Epidermal melanocyte (primary cell): ENCODE results near the gene FUBP1.
"Not testable (repeated sequence)": the region's sequence is repeated elsewhere in the genome, so short reads cannot be mapped to it uniquely, and the experiment has no call there.

Experiments
- DNase-seq: peaks from one replicate; pipeline ENCODE4 v3.0.0; 2011; ENCODE audit warnings: low spot score; ENCODE audit not compliant: insufficient read length

FUBP1 gene

GRCh38 chr1:77948841-77949424 lies 29.9 kb downstream of the FUBP1 start:
- DNase-seq = no peak

- DNase-seq = no peak
Observed at GRCh38 chr1:77945345-77945744, 33.5 kb downstream of the FUBP1 start.

DNA sequence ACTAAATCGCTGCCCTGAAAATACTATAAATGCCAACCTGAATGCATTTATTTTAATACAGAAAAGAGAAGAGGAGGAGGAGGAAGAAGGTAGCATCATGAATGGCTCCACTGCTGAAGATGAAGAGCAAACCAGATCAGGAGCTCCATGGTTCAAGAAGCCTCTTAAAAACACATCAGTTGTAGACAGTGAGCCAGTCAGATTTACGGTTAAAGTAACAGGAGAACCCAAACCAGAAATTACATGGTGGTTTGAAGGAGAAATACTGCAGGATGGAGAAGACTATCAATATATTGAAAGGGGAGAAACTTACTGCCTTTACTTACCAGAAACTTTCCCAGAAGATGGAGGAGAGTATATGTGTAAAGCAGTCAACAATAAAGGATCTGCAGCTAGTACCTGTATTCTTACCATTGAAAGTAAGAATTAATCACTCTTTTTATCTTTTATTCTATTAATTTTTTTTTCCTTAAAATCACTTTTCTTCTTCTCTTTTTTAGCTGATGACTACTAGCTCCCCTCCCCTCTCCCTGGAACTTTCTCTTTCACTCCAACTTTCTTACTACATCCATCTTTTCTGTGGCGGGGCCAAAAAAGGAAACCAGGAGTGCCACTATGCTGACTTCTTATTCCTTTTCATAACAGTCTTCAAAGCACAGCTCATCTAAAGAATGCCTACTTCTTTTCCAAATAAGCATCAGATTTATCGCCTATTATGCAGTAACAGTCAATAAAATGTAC lies 36.3 kb downstream of the FUBP1 start:
- no peak for DNase-seq

DNA sequence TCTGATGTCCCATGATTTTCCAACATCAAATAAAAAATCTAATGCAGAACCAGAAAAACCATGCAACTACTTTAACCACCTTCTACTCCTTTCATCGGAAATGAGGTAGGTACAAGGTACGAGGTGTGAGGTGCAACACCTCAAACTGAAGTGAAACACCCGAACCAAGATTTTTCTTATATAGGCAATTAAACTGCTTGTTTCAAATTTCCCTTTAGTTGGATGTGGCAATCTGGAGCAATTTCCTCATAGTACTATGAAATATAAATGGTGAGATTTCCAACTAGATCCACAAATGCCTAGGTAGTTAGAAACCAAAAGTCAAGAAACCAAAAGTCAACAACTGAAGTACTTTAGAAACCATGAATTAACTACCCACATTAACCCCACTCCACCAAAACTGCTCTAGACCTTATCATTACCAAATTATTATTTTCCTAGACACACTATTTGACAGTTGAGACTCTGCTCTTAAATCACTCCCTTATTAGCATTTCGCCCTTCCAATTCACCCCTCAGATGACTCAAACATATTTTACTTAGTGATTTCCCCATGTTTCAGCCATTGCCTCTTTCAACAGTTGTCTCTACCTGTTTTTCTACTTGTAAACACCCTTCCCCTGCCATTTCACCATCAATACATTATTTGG lies 37.8 kb downstream of the FUBP1 start:
- DNase-seq = no peak

DNA sequence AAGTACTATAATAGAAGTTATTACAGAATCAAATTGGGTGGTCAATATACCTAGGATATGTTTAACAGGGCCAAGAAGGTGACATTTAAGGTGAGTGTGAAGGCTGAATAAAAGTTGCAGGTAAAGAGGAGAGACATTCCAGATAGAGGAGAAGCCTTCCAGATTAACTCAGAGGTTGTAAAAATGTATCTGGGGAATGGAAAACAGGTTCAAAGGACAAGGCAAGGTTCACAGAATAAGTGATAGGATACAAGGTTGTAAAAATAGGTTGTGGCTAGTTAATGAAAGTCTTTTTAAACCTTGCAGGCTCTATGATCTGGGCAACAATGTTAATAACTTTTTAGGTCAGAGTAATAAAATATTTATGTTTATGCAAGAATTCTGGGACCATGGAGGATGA lies 40.2 kb downstream of the FUBP1 start:
- no peak for DNase-seq

DNA sequence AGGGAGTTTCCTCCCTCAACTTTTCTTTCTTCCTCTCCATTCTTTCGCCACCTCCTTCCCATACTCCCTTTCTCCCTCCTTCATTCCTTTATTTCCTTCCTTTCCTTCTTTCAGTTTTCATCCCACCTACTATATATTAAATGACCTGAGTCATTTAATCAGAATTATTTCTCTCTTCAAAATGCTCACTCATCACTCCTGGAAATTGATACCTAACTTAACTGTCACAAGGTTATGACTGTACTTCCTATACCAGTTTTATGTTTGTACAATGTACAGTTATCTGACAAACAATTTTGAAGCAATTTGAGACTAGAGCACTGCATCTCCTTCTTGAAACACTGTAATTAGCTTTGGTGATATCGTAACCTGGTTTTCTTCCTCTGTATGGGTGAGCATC lies 49.1 kb downstream of the FUBP1 start:
- no peak for DNase-seq

- DNase-seq = no peak
Observed at GRCh38 chr1:77927414-77927813, 51.5 kb downstream of the FUBP1 start.

DNA sequence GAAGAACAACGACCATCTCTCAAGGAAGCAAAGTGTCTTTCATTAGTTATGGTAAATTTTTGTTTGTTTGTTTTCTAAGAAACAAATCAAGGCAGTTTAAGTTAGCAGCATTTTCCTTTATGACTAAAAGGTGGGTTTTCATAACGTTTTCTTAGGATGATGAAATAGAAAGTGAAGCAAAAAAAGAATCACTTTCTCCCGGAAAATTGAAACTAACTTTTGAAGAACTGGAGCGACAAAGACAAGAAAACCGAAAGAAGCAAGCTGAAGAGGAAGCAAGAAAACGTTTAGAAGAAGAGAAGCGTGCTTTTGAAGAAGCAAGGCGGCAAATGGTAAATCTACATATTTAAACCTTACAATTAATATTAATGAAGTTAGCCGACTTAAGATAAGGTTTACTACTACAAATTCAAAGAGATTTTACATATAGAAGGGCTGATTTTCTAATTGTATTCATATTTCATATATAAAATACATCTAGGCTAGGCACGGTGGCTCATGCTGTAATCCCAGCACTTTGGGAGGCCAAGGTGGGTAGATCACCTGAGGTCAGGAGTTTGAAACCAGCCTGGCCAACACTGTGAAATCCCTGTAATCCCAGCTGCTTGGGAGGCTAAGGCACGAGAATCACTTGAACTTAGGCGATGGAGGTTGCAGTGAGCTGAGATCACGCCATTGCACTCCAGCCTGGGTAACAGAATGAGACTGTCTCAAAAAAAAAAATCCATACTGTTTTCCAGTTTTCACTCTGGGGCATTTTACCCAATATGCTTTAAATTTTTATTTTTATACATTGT lies 52.1 kb downstream of the FUBP1 start:
- no peak for DNase-seq

DNA sequence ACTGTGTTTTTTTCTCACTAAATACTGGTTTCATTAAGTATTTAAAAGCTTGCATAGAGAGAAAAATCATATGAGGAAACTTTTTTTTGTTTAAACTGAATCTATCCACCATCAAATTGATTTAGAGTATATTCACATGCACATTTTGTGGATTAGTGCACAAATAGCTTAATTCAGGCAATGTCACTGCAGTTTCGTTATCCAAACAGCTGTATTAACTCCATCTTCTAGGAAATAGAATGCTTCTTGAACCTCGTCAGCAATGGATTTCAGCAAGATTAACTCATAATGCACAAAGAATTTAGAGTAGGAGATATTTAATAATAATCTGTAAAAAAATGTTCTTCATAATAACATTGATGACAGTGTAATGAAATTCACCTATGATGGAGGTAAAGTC lies 52.9 kb downstream of the FUBP1 start:
- DNase-seq = no peak

- no peak for DNase-seq
Observed at GRCh38 chr1:77925518-77925917, 53.4 kb downstream of the FUBP1 start.

GRCh38 chr1:77918918-77919317 lies 60.0 kb downstream of the FUBP1 start:
- not testable (repeated sequence) for DNase-seq

GRCh38 chr1:77910116-77910515 lies 68.8 kb downstream of the FUBP1 start:
- no peak for DNase-seq

DNA sequence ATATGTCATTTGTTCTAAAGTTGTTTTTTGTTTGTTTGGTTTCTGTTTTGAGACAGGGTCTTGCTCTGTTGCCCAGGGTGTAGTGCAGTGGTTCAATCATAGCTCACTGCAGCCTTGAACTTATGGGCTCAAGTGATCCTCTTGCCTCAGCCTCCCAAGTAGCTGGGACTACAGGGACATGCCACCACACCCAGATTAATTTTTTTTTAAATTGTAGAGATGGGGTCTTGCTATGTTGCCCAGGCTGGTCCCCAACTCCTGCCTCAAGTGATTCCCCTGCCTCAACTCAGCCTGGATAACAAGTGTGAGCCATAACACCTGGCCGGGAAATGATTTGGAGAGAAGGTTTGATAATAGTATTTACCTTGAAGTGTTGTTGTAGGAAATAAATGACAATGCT lies 72.2 kb downstream of the FUBP1 start:
- no peak for DNase-seq

DNA sequence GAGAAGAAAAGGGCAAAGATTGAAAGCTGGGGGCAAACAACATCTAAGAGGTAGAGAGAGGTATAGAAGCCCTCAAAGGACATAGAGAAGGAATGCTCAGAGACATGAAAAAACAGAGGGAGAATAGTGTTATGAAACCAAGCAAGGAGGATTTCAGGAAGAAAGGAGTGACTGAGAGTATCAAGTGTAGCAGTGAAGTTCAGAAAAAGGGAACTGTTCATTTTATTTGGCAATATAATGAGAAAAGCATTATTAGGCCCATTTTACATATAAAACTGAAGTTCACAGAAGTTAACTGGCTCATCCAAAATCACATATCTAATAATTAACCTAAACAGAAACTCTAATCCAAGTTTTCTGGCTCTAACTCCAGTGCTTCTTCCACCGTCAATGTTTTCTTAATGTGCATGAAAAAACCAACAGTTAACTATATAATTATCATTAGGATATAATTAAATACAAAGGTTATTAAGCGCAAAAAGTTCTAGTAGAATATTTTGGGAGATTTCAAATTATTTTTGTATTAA lies 72.8 kb downstream of the FUBP1 start:
- DNase-seq = no peak

- no peak for DNase-seq
Observed at GRCh38 chr1:77905603-77906002, 73.3 kb downstream of the FUBP1 start.

- no peak for DNase-seq
Observed at GRCh38 chr1:77900687-77901293, 78.1 kb downstream of the FUBP1 start.

DNA sequence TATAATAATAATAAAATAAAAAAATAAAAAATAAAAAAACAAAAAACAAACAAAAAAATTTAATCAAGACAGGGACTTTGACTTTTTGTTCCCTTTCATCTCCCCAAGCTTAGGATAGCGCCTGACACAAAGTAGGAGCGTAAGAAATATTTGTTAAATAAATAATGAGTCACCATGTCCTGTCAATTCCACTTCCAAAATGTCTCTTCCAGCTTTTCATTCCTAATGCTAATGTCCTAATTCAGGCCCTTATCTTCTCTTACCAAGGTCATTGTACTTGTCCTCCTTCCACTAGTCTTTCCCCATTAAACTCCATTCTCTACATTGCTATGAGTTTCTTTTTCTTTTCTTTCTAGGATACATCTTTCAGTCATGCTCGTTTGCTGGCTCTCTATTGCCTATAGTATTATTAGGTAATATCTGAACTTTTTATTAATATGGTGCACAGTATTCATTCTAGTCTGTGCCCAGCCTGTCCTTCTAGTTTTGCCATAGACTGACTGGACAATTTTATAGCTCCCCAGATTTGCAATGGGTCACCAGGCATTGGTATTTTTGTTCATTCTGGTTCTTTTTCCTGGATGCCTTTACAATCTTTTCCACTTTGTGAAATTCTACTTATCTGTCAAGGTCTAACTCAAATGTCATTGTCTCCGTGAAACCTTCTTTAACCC lies 79.1 kb downstream of the FUBP1 start:
- DNase-seq = no peak
